ENCODE data around the gene UBAP2L.

DNA sequence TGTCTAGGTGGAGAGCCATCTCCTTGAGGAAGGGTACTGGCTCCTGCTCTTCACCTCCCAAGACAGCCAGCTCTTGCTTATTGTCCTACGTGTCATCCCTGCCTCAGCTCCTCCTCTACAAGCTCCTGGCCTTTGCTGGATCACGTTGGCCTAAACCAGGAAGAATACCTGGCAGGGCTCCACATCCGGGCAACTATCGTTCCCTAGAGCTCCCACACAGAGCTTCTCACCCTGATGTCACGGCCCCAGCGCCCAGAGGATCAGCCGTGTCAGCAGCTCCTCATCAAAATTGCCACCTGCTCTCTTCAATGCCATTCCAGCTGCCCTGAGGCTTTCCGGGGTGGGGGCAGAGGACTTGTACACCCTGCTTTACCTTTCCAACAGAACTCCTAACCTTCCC lies 26.9 kb upstream of the UBAP2L start:
- TF ChIP-seq, protein P1, sequence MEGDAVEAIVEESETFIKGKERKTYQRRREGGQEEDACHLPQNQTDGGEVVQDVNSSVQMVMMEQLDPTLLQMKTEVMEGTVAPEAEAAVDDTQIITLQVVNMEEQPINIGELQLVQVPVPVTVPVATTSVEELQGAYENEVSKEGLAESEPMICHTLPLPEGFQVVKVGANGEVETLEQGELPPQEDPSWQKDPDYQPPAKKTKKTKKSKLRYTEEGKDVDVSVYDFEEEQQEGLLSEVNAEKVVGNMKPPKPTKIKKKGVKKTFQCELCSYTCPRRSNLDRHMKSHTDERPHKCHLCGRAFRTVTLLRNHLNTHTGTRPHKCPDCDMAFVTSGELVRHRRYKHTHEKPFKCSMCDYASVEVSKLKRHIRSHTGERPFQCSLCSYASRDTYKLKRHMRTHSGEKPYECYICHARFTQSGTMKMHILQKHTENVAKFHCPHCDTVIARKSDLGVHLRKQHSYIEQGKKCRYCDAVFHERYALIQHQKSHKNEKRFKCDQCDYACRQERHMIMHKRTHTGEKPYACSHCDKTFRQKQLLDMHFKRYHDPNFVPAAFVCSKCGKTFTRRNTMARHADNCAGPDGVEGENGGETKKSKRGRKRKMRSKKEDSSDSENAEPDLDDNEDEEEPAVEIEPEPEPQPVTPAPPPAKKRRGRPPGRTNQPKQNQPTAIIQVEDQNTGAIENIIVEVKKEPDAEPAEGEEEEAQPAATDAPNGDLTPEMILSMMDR (conservative IDR thresholded peaks at IDR 0.05): no peak
- no peak for TF ChIP-seq ZFX (IDR thresholded peaks at IDR 0.05)
